ENCODE results near the gene OTOG. TPM values are rescaled to one million over a fixed set of nuclear protein-coding genes. Genes with fewer than 3 reads are reported as not detected.

Gene OTOG
- total and polyA plus RNA-seq, 2 donors (not counting 3 experiments of a cell fraction or from before 2014, with no cell fraction given), result not detected

- no TSS peak for BruUV-seq (replicated peaks)
- Histone ChIP-seq H3K4me1 (ENCODE audit: control insufficient read depth, extremely low read depth, insufficient read depth, low read length) (no peaks in the 10 kb centered on the region), H2AFZ (ENCODE audit: low read depth, low read length) (no peak overlapping the region), H3K4me2 (ENCODE audit: insufficient read depth, low read length) (no peak overlapping the region), H3K9me3 (replicated peaks; ENCODE audit: control insufficient read depth, insufficient read depth, low read length) (no peaks in the 10 kb centered on the region), H3K9me1 (replicated peaks; ENCODE audit: control insufficient read depth, extremely low read depth, insufficient read depth, low read length) (no peaks in the 10 kb centered on the region), H3K27ac (ENCODE audit: insufficient read depth, low read depth, low read length) (no peak overlapping the region), H3K4me3 (replicated peaks in 1 of 3; ENCODE audit: insufficient read depth in 1 of 3, low read depth in 1 of 3, low read length in 3 of 3) (no peak overlapping the region), H4K20me1 (replicated peaks; ENCODE audit: control insufficient read depth, extremely low read depth, insufficient read depth, low read length) (no peaks in the 10 kb centered on the region), H3K79me2 (ENCODE audit: control insufficient read depth, insufficient read depth, low read length) (no peaks in the 10 kb centered on the region), H3K27me3 (ENCODE audit: control insufficient read depth in 2 of 2, insufficient read depth in 2 of 2, low read length in 2 of 2) (no peaks in the 10 kb centered on the region), H3K36me3 (ENCODE audit: control insufficient read depth in 2 of 2, extremely low read depth in 1 of 2, insufficient read depth in 2 of 2, low read length in 2 of 2) (no peaks in the 10 kb centered on the region), H3K9ac (replicated peaks; ENCODE audit: extremely low read depth, insufficient read depth, low read length) (no peak overlapping the region)
- dilution Hi-C loops (cut with MboI; ENCODE audit: extremely low pct_ligation_motif_present, low sequenced_read_pairs), result no loop called here
- FAIRE-seq (no peak), DNase-seq (ENCODE audit: low read depth, low spot score) (no peak)
- intact Hi-C loops (cut with micrococcal nuclease), result no loop called here
- TF ChIP-seq POLR2AphosphoS5 (IDR thresholded peaks at IDR 0.05; ENCODE audit: insufficient read depth, low read depth, low read length), result no peak
- TF ChIP-seq MAX (IDR thresholded peaks at IDR 0.05; ENCODE audit: insufficient read depth, insufficient read length), result no peak
- no peak for TF ChIP-seq POLR2A (IDR thresholded peaks at IDR 0.05; ENCODE audit: low read depth, low read length)
- TF ChIP-seq CTCF (IDR thresholded peaks at IDR 0.05; ENCODE audit: extremely low read depth in 1 of 2, insufficient read depth in 1 of 2, low read depth in 1 of 2, low read length in 2 of 2), result no peak
- TF ChIP-seq FOS (IDR thresholded peaks at IDR 0.05; ENCODE audit: borderline replicate concordance, insufficient read depth, low read length), result no peak
- no peak for TF ChIP-seq JUN (IDR thresholded peaks at IDR 0.05; ENCODE audit: borderline replicate concordance, insufficient read depth, insufficient read length, low read depth)
- CTCF ChIA-PET, result no interaction called here
- POLR2A ChIA-PET, result no interaction called here
Measured at GRCh38 chr11:17561526-17561925, 14.5 kb downstream of the OTOG start.

- DNase-seq (ENCODE audit: low read depth, low spot score), result no peak
- Histone ChIP-seq H3K4me3 (replicated peaks in 1 of 3; ENCODE audit: insufficient read depth in 1 of 3, low read depth in 1 of 3, low read length in 3 of 3) (no peak overlapping the region), H3K4me1 (ENCODE audit: control insufficient read depth, extremely low read depth, insufficient read depth, low read length) (no peaks in the 10 kb centered on the region), H3K4me2 (ENCODE audit: insufficient read depth, low read length) (no peak overlapping the region), H3K36me3 (ENCODE audit: control insufficient read depth in 2 of 2, extremely low read depth in 1 of 2, insufficient read depth in 2 of 2, low read length in 2 of 2) (no peaks in the 10 kb centered on the region), H2AFZ (ENCODE audit: low read depth, low read length) (no peak overlapping the region), H3K27ac (ENCODE audit: insufficient read depth, low read depth, low read length) (no peak overlapping the region), H4K20me1 (replicated peaks; ENCODE audit: control insufficient read depth, extremely low read depth, insufficient read depth, low read length) (no peaks in the 10 kb centered on the region), H3K9ac (replicated peaks; ENCODE audit: extremely low read depth, insufficient read depth, low read length) (no peak overlapping the region), H3K9me3 (replicated peaks; ENCODE audit: control insufficient read depth, insufficient read depth, low read length) (no peaks in the 10 kb centered on the region), H3K79me2 (ENCODE audit: control insufficient read depth, insufficient read depth, low read length) (no peaks in the 10 kb centered on the region), H3K27me3 (ENCODE audit: control insufficient read depth in 2 of 2, insufficient read depth in 2 of 2, low read length in 2 of 2) (no peaks in the 10 kb centered on the region), H3K9me1 (replicated peaks; ENCODE audit: control insufficient read depth, extremely low read depth, insufficient read depth, low read length) (no peaks in the 10 kb centered on the region)
- POLR2A ChIA-PET, result no interaction called here
- CTCF ChIA-PET, result no interaction called here
- FAIRE-seq, result no peak
- dilution Hi-C loops (cut with MboI; ENCODE audit: extremely low pct_ligation_motif_present, low sequenced_read_pairs) (no loop called here), intact Hi-C loops (cut with micrococcal nuclease) (no loop called here)
- TF ChIP-seq CTCF (IDR thresholded peaks at IDR 0.05; ENCODE audit: extremely low read depth in 1 of 2, insufficient read depth in 1 of 2, low read depth in 1 of 2, low read length in 2 of 2), result no peak
- no peak for TF ChIP-seq POLR2AphosphoS5 (IDR thresholded peaks at IDR 0.05; ENCODE audit: insufficient read depth, low read depth, low read length)
- TF ChIP-seq GATA2 (IDR thresholded peaks at IDR 0.05; ENCODE audit: insufficient read depth, insufficient read length, low read depth, low read length), result no peak
- TF ChIP-seq MAX (IDR thresholded peaks at IDR 0.05; ENCODE audit: insufficient read depth, insufficient read length), result no peak
- no peak for TF ChIP-seq JUN (IDR thresholded peaks at IDR 0.05; ENCODE audit: borderline replicate concordance, insufficient read depth, insufficient read length, low read depth)
- TF ChIP-seq POLR2A (IDR thresholded peaks at IDR 0.05; ENCODE audit: low read depth, low read length), result no peak
- no peak for TF ChIP-seq FOS (IDR thresholded peaks at IDR 0.05; ENCODE audit: borderline replicate concordance, insufficient read depth, low read length)
- TF ChIP-seq MYC (IDR thresholded peaks at IDR 0.05; ENCODE audit: low read depth, low read length), result no peak
- TF ChIP-seq EZH2 (IDR thresholded peaks at IDR 0.05; ENCODE audit: borderline replicate concordance, low read depth, low read length, severe bottlenecking), result no peak
- BruUV-seq (replicated peaks), result no TSS peak
Measured at GRCh38 chr11:17563231-17563646, 16.2 kb downstream of the OTOG start.

Data from endothelial cell of umbilical vein (primary cell).